D721Med (cell line): Measurements from ENCODE around the gene RABGAP1.

Experiments
- DNase-seq: peaks from one replicate; pipeline ENCODE4 v3.0.0; 2011; ENCODE audit warnings: low spot score; ENCODE audit not compliant: insufficient read length
- FAIRE-seq: peaks from 2 replicates; lab custom pipeline; 2011; peaks lifted over from hg19 to GRCh38; lab: Jason Lieb, UNC
- CTCF ChIP-seq: IDR thresholded peaks from 2 replicates; pipeline ENCODE4 v1.5.1; 2012; ENCODE audit warnings: mild to moderate bottlenecking, control low read depth; ENCODE audit not compliant: insufficient read depth; ENCODE audit errors: missing control alignments

The RABGAP1 gene

DNA sequence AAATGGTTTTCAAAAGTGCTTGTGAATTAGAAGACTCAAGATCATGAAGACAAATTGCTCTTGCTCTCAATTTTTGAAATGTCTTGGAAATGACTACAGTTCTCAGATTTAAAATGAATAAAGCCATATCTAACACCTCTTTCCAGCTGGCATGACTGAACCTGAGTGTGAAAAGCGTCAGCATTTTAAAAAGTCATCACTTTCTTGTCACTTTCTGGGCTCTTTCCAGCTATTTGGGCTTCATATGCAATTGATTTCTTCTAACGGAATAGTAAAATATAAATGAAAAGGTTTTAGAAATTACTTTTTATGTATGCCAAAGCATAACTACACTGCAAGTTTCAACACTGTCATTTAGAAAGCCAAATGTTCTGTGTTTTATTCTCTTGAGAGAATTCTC is 95.0 kb downstream of the RABGAP1 start:
- FAIRE-seq (no peak), DNase-seq (no peak)
- TF ChIP-seq CTCF = no peak

GRCh38 chr9:123036893-123037545 is 96.2 kb downstream of the RABGAP1 start:
- no peak for TF ChIP-seq CTCF
- DNase-seq (no peak), FAIRE-seq (no peak)

GRCh38 chr9:123039617-123040219 is 98.9 kb downstream of the RABGAP1 start:
- TF ChIP-seq CTCF = no peak
- no peak for FAIRE-seq

GRCh38 chr9:123040801-123041200 is 100.0 kb downstream of the RABGAP1 start:
- no peak for FAIRE-seq
- TF ChIP-seq CTCF = no peak
- no peak for DNase-seq

More at GRCh38 chr9:123039617-123040219, 98.9 kb downstream of the RABGAP1 start:
- DNase-seq = no peak

GRCh38 chr9:123041489-123041888 is 100.7 kb downstream of the RABGAP1 start:
- TF ChIP-seq CTCF = no peak
- DNase-seq (no peak), FAIRE-seq (no peak)

GRCh38 chr9:123043081-123043939 is 102.5 kb downstream of the RABGAP1 start:
- FAIRE-seq (no peak), DNase-seq (no peak)
- no peak for TF ChIP-seq CTCF

DNA sequence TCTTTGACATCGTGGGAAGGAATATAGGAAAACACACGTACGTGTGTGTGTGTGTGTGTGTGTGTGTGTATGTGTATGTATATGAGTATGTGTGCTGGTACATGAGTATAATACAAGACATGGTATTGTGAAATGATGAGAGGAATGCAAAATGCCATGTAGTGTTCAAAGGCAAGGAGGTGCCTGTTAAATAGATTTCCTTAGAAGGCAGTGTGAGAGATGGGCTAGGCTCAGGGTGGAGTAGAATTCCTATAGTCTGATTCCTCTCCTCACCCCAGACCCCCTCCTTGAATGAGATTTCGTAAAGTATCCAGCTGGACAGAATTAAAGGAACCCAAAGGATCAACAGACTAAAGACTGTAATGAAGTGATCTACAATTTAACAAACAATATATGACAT is 103.8 kb downstream of the RABGAP1 start:
- peak; percentile 21 for FAIRE-seq
- DNase-seq = no peak
- TF ChIP-seq CTCF = no peak
